ENCODE measurements around the gene CHCHD4.
"Not testable (repeated sequence)": the region's sequence is repeated elsewhere in the genome, so short reads cannot be mapped to it uniquely, and the experiment has no call there.

CHCHD4 gene

DNA sequence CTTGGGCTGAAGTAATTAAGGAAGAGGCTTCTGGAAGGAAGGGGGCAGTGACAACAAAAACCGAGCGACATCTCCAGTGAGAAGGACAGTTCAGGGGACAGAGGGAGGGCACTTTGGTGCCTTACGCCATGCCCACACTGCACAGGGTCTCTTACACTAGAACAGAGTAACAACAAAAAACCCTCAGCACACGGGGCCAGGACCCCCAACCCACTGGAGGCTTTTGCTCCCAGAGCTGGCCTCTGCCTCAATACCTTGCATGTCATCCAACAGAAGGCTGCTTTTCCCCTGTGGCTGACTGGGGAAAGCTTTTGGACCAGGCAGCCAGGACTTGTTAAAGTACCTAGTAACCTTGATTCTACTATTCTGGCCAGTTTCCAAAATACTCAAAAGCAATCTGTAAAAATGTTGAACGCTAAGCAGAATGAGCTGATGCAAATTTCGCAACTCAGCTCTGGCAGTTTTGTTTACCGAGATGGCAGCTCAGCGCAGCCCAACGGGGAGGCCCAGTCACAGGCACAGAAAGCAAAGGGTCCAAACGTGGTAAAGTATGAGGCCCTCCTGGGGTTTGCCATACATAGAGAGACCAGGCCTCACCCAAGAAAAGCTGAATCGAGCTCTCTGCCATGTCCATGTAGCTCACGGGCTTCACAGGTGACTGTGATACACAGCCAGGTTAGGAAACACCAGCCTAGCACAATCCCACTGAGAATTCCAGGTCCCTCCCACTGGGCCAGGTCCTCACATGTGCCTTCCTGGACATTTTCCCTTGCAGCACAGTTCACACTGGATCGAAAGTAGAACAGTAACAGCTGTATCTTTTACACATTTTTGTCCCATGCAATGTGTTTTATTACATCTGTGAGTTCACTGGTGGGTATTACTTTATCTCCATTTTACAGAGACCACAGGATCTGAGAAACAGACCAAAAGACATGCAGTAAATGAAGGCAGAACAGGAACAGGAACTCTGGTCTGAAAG, 6.0 kb downstream of the CHCHD4 start:
- peak; percentile 24 for FAIRE-seq

DNA sequence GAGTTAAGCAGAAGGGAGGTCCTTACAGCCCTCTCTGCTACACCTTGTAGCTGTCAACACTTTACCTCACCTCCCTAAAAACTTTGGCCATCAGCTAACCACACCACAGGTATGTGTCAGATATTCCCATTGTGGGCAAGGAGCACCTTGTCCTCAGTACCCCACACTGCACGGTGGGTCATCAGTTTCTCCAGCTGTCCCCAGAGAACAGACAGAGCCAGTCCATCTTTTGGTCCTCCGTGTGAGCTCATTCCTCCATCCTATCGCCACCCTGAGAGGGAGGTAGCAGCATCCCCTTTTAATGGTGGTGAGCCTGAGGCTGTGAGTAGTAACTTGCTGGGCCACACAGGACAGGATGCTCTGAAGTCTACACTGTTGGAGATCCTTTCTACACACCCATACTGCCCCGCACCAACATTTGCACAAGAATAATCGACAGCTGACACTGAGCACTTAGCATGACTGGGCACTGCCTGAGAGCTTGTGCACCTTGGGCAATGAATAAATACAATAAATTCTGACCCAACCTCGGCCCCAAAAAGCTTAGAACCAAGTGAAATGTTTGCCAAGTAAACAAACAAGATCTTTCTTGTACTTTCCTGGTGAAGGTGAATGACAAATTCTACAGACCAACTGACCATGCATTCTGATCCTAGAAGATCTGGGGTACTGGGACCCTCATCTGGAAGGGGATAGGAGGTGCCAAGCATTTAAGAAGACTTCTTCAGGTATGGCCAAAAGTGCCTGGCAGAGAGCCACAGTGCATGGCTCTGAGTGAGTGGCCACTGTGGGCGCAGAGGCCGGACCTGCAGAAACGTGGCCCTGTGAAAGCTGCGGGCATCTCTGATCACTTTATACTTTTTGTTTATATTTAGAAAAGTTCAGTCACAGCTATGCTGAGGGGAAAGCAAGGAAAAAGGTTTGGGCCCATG, 6.9 kb downstream of the CHCHD4 start:
- no peak for FAIRE-seq

DNA sequence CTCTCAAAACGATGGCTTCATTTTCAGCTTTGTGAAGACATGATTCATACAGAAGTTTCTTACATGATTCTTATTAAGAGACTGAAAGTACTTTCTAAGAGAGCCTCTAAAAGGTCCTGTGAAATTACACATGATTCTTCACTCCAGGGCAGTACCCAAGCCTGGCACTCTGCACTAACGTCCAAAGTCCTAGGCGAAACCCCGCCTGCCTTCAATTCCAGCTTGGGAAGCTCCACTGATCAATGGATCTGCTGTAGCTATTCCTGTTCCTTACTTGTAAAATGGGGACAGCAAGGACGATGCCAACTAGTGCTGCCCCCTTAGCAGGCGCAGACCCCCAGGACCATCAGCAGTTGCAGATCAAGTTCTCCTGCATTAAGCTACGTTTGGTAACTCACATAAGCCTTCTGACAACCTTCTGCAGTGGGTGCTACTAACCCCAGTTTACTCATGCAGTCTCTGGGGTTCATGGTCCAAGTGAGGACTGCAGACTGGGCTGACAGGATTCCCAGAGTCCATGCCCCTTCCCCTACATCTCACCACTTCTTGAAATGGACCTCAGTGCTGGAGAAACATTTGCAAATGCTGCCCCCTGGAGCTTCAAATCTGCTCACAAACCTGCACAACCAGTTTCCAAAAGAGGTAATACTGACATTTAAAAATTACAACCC, 10.6 kb downstream of the CHCHD4 start:
- no peak for FAIRE-seq

GRCh38 chr3:14110699-14111098, 14.0 kb downstream of the CHCHD4 start:
- FAIRE-seq: no peak

DNA sequence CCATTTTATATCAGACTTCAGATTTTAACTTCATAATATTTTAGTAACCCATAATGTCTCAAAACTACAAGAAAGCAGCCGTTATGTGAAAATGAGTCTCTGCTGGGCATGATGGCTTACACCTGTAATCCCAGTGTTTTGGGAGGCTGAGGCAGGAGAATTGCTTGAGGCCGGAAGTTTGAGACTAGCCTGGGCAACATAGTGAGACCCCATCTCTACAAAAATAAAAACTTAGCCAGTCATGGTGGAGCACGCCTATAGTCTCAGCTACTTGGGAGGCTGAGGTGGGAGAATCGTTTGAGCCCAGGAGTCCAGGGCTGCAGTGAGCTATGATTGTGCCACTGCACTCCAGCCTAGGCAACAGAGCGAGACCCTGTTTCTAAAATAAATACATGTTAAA, 14.8 kb downstream of the CHCHD4 start:
- FAIRE-seq: not testable (repeated sequence)

GRCh38 chr3:14097616-14098391, 26.9 kb downstream of the CHCHD4 start:
- FAIRE-seq: no peak

GRCh38 chr3:14096742-14097141, 27.9 kb downstream of the CHCHD4 start:
- FAIRE-seq: no peak

GRCh38 chr3:14093831-14094230, 30.8 kb downstream of the CHCHD4 start:
- no peak for FAIRE-seq

GRCh38 chr3:14092464-14092863, 32.2 kb downstream of the CHCHD4 start:
- FAIRE-seq: no peak

- not testable (repeated sequence) for FAIRE-seq
Observed at GRCh38 chr3:14091959-14092358, 32.7 kb downstream of the CHCHD4 start.

DNA sequence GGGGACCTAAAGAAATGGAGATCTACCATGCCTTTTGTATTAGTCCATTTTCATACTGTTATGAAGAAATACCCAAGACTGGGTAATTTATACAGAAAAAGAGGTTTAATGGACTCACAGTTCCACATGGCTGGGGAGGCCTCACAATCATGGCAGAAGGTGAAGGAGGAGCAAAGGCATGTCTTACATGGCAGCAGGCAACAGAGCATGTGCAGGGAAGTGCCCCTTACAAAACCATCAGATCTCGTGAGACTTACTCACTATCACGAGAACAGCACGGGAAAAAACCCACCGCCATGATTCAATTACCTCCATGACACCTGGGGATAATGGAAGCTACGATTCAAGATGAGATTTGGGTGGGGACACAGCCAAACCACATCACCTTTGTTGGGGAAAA, 37.2 kb downstream of the CHCHD4 start:
- not testable (repeated sequence) for FAIRE-seq

GRCh38 chr3:14082108-14082657, 42.5 kb downstream of the CHCHD4 start:
- no peak for FAIRE-seq

DNA sequence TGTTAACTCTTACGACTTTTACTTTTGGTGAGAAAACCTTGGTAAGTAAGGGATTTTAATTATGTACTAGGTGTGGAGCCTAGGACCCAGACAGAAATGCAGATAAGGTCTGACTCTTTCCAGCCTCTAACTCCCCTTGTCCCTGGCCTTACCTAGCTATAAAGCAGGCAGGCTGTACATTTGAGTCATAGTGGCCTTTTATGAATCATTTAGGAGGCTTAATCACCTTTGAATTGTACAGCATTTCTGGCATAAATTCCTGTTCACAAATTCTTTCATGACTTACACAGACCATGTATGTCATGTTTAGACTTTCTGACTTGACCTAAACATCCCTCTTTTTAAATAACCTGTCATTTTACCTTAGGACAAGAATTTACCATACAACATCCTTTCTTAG, 47.4 kb downstream of the CHCHD4 start:
- no peak for FAIRE-seq

DNA sequence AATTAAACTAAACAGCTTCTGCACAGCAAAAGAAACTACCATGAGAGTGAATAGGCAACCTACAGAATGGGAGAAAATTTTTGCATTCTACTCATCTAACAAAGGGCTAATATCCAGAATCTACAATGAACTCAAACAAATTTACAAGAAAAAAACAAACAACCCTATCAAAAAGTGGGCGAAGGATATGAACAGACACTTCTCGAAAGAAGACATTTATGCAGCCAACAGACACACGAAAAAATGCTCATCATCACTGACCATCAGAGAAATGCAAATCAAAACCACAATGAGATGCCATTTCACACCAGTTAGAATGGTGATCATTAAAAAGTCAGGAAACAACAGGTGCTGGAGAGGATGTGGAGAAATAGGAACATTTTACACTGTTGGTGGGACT, 49.4 kb downstream of the CHCHD4 start:
- not testable (repeated sequence) for FAIRE-seq

- no peak for FAIRE-seq
Observed at GRCh38 chr3:14064910-14065309, 59.8 kb downstream of the CHCHD4 start.

DNA sequence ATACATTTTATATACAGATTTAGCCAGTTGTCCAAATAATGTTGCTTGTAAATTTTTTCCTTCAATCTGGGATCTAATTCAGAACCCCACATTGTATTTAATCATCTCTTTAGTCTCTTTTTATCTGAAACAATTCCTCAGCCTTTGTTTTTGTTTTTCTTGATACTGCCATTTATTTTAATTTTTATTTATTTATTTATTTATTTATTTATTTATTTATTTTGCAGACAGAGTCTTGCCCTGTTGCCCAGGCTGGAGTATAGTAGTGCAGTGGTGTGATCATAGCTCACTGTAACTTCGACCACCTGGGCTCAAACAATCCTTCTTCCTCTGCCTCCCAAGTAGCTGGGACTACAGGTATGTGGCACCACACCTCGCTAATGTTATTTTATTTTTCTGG, 61.5 kb downstream of the CHCHD4 start:
- no peak for FAIRE-seq

Measured in islet of Langerhans (tissue), 1 donor.